Kidney (tissue), 14 donors: ENCODE data around the gene GIPC3. TPM values are rescaled to one million over a fixed set of nuclear protein-coding genes. Genes with fewer than 3 reads are reported as not detected.

Experiments used
- DNase-seq, 5 donors: peaks; one replicate each; pipeline ENCODE4 v3.0.0-alpha.2; 2013 to 2020
- FAIRE-seq: peaks from 2 replicates; lab custom pipeline; 2012; peaks lifted over from hg19 to GRCh38; lab: Jason Lieb, UNC
- H3K27ac ChIP-seq, 2 donors: one replicate each; pipeline ENCODE4 v1.7.0; 2013; ENCODE audit warnings: low read depth in 2 of 2, low read length in 2 of 2, inconsistent platforms in 1 of 2
- H3K27me3 ChIP-seq: one replicate; pipeline ENCODE4 v1.7.1; 2013; ENCODE audit warnings: low read length, inconsistent platforms; ENCODE audit not compliant: control insufficient read depth, insufficient read depth
- H3K36me3 ChIP-seq, 3 donors: one replicate each; pipeline versions ENCODE4 v1.7.0 to v1.7.1; 2013; ENCODE audit warnings: low read length in 3 of 3, control low read depth in 1 of 3, inconsistent platforms in 1 of 3; ENCODE audit not compliant: insufficient read depth in 3 of 3, control insufficient read depth in 2 of 3
- H3K4me1 ChIP-seq, 3 donors: one replicate each; pipeline versions ENCODE4 v1.7.0 to v1.7.1; 2013; ENCODE audit warnings: low read length in 3 of 3, inconsistent platforms in 1 of 3, low read depth in 1 of 3; ENCODE audit not compliant: control insufficient read depth in 2 of 3, insufficient read depth in 2 of 3
- H3K4me3 ChIP-seq, 3 donors: one replicate each; pipeline versions ENCODE4 v1.7.0 to v1.8.1; 2013; ENCODE audit warnings: low read length in 3 of 3, control low read depth in 1 of 3, inconsistent platforms in 1 of 3
- H3K9ac ChIP-seq, 3 donors: one replicate each; pipeline versions ENCODE4 v1.7.0 to v1.7.1; 2013; ENCODE audit warnings: low read length in 3 of 3, control low read depth in 1 of 3, inconsistent platforms in 1 of 3
- H3K9me3 ChIP-seq, 3 donors: one replicate each; pipeline versions ENCODE4 v1.7.0 to v1.7.1; 2013; ENCODE audit warnings: low read length in 3 of 3, control low read depth in 1 of 3, inconsistent platforms in 1 of 3; ENCODE audit not compliant: control insufficient read depth in 2 of 3, insufficient read depth in 1 of 3
- CTCF ChIP-seq: IDR thresholded peaks from 3 replicates; pipeline ENCODE4 v1.5.1; 2012; ENCODE audit warnings: mild to moderate bottlenecking, moderate library complexity, borderline replicate concordance; ENCODE audit not compliant: insufficient read depth; ENCODE audit errors: extremely low read depth
- intact Hi-C: fragments of 100-400 bp; cut with DNase I; formaldehyde crosslinking; loops from one replicate; pipeline ENCODE4 v1.11.1; 2022
- polyA plus RNA-seq: library from polyadenylated mRNA; stranded (reverse); fragments of 350-450 nt; fragmentation: Illumina TruSeq; extraction: RNeasy Lipid Tissue Mini Kit (QIAGEN cat#74804); gene quantifications from one replicate; pipeline ENCODE4 v1.2.3, GENCODE V29; 2014; ENCODE audit warnings: low read depth, low replicate concordance; ENCODE audit not compliant: insufficient read depth
- total RNA-seq: library from RNA; stranded (reverse); fragmentation: NEBNext Ultra II Directional; extraction: Animal tissue kit (Norgen Biotek cat#: 25700); gene quantifications from one replicate; pipeline ENCODE4 v1.2.1, GENCODE V29; 2021
- donor health status: control.
- donor health status: control.
- donor health status: control.
- donor health status: control.
- donor health status: control.
- donor health status: DM: yes; HTN: yes; CAD: no.
- donor health status: Normal renal cell carcinoma (clear cell type).

Gene GIPC3
- total and polyA plus RNA-seq, 2 donors from 2014 or later: 2.1 TPM

- Histone ChIP-seq H3K4me1 (peaks cover 4 to 30% (median 10%) of the 10 kb centered on the region in 3 donors), H3K27ac (peak overlapping the region; percentile 85 to 87), H3K36me3 (peaks cover 0 to 2% (median 0%) of the 10 kb centered on the region in 3 donors), H3K27me3 (peaks cover 9% of the 10 kb centered on the region), H3K4me3 (peak overlapping the region in 1 of 3 donors; percentile 52), H3K9ac (peak overlapping the region in 1 of 3 donors; percentile 46), H3K9me3 (peaks cover 0 to 2% (median 0%) of the 10 kb centered on the region in 3 donors)
- intact Hi-C loops: no loop called here
- FAIRE-seq (no peak), DNase-seq (no peak)
- TF ChIP-seq CTCF: no peak
Observed at GRCh38 chr19:3608079-3608641, 22.9 kb downstream of the GIPC3 start.

GRCh38 chr19:3608750-3609322, 23.6 kb downstream of the GIPC3 start:
- FAIRE-seq (no peak), DNase-seq (peak in 2 of 5 donors; percentile 41 to 87)
- H3K9ac ChIP-seq: no peak overlapping the region
- peaks cover 4 to 26% (median 4%) of the 10 kb centered on the region in 3 donors for H3K4me1 ChIP-seq
- no peak overlapping the region for H3K4me3 ChIP-seq
- TF ChIP-seq CTCF: no peak
- peaks cover 0 to 2% (median 0%) of the 10 kb centered on the region in 3 donors for H3K36me3 ChIP-seq
- intact Hi-C loops: no loop called here
- H3K9me3 ChIP-seq: peaks cover 0 to 2% (median 0%) of the 10 kb centered on the region in 3 donors
- peak overlapping the region; percentile 23 to 32 for H3K27ac ChIP-seq
- peaks cover 9% of the 10 kb centered on the region for H3K27me3 ChIP-seq

- FAIRE-seq (no peak), DNase-seq (peak in 1 of 5 donors; percentile 48)
- peaks cover 0 to 2% (median 0%) of the 10 kb centered on the region in 3 donors for H3K9me3 ChIP-seq
- peaks cover 0 to 2% (median 0%) of the 10 kb centered on the region in 3 donors for H3K36me3 ChIP-seq
- intact Hi-C loops: no loop called here
- H3K9ac ChIP-seq: no peak overlapping the region
- H3K4me3 ChIP-seq: no peak overlapping the region
- peaks cover 4 to 22% (median 4%) of the 10 kb centered on the region in 3 donors for H3K4me1 ChIP-seq
- no peak for TF ChIP-seq CTCF
- H3K27me3 ChIP-seq: peaks cover 9% of the 10 kb centered on the region
- H3K27ac ChIP-seq: peak overlapping the region in 1 of 2 donors; percentile 23
Observed at GRCh38 chr19:3609779-3610719, 24.8 kb downstream of the GIPC3 start.
